RCC 7860 (cell line): ENCODE results near the gene CEP350.

Source experiments
- DNase-seq: peaks from one replicate; pipeline ENCODE4 v3.0.0-alpha.2; 2015; ENCODE audit warnings: low spot score
- FAIRE-seq: peaks from 2 replicates; lab custom pipeline; 2012; peaks lifted over from hg19 to GRCh38; lab: Jason Lieb, UNC

CEP350 gene

GRCh38 chr1:180057883-180058396, 103.3 kb downstream of the CEP350 start:
- peak; percentile 33 for FAIRE-seq

GRCh38 chr1:180061019-180061418, 106.4 kb downstream of the CEP350 start:
- DNase-seq (no peak), FAIRE-seq (no peak)

More at GRCh38 chr1:180057883-180058396, 103.3 kb downstream of the CEP350 start:
- no peak for DNase-seq

- FAIRE-seq (no peak), DNase-seq (no peak)
These were observed 107.9 kb downstream of the CEP350 start for GRCh38 chr1:180062452-180062971.

- DNase-seq (no peak), FAIRE-seq (no peak)
These were observed 110.8 kb downstream of the CEP350 start for GRCh38 chr1:180065408-180065807.

GRCh38 chr1:180066150-180066549, 111.5 kb downstream of the CEP350 start:
- DNase-seq (no peak), FAIRE-seq (no peak)

- DNase-seq (no peak), FAIRE-seq (no peak)
These were observed 115.7 kb downstream of the CEP350 start for GRCh38 chr1:180070286-180070685.

GRCh38 chr1:180071759-180072158, 117.1 kb downstream of the CEP350 start:
- FAIRE-seq (no peak), DNase-seq (no peak)

GRCh38 chr1:180080439-180080838, 125.8 kb downstream of the CEP350 start:
- peak; percentile 16 for FAIRE-seq
- no peak for DNase-seq

GRCh38 chr1:180081474-180081873, 126.9 kb downstream of the CEP350 start:
- FAIRE-seq = no peak
- DNase-seq = no peak

GRCh38 chr1:180083164-180083563, 128.6 kb downstream of the CEP350 start:
- no peak for FAIRE-seq
- no peak for DNase-seq

- no peak for FAIRE-seq
These were observed 130.3 kb downstream of the CEP350 start for GRCh38 chr1:180084867-180085266.

GRCh38 chr1:180085331-180085730, 130.7 kb downstream of the CEP350 start:
- FAIRE-seq = no peak
- DNase-seq = no peak

More at GRCh38 chr1:180084867-180085266, 130.3 kb downstream of the CEP350 start:
- DNase-seq = no peak

- FAIRE-seq (no peak), DNase-seq (no peak)
These were observed 138.5 kb downstream of the CEP350 start for GRCh38 chr1:180092931-180093650.

- DNase-seq = no peak
- no peak for FAIRE-seq
These were observed 140.2 kb downstream of the CEP350 start for GRCh38 chr1:180094705-180095295.

- DNase-seq = no peak
- FAIRE-seq = no peak
These were observed 142.1 kb downstream of the CEP350 start for GRCh38 chr1:180096584-180097325.

- FAIRE-seq (no peak), DNase-seq (no peak)
These were observed 142.7 kb downstream of the CEP350 start for GRCh38 chr1:180097326-180097605.

GRCh38 chr1:180101411-180101810, 146.8 kb downstream of the CEP350 start:
- DNase-seq (no peak), FAIRE-seq (no peak)

GRCh38 chr1:180103819-180104218, 149.2 kb downstream of the CEP350 start:
- DNase-seq (no peak), FAIRE-seq (peak; percentile 96)

- DNase-seq (no peak), FAIRE-seq (no peak)
These were observed 157.5 kb downstream of the CEP350 start for GRCh38 chr1:180112091-180112490.

GRCh38 chr1:180112984-180113647, 158.5 kb downstream of the CEP350 start:
- FAIRE-seq (no peak), DNase-seq (no peak)

- FAIRE-seq = no peak
- DNase-seq = no peak
These were observed 159.9 kb downstream of the CEP350 start for GRCh38 chr1:180114396-180114945.
